Stimulated activated CD8-positive, alpha-beta memory T cell treated with anti-CD3 and anti-CD28 coated beads, Interleukin-4, amount 100 ng/mL, for 48 hours (primary cell): ENCODE data around the gene BACE1-AS.

Experiments used
- DNase-seq: peaks from one replicate; pipeline ENCODE4 v3.0.0-alpha.2; 2020

Gene BACE1-AS

DNA sequence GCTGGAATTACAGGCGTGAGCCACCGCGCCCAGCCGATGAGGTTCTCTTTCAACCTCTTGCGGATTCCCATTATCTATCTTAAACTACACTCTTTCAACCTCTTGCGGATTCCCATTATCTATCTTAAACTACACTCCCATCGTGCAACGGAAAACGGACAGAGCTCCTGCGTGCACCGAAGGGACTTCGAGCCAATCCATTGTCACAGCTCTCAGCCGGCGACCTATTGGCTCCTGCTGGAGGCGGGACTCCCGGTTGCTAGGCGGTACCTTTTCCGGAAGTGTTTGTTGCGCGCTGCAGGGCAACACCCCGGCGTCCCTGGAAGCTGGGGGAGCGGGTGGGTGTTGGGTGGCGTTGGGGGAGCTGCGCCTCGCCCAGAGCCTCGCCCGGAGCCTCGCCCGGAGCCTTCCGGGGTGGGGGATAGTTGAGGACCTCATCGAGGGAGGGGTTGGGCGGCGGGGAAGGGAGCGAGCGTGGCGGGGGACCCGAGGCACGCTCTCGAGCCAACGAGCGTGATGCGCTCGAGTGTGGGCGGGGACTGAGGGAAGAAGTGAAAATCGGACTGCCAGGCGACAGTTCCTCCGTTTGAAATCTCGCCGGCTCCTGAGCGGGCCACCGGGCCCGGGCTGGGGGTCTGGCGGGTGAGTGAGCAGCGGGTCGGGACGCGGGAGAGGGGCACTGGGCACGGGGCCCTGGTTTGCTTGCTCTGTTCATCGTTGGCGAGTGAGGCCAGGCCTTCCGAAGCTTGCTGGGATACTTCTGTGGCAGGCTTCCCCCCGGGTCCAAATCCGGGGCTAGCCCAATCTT lies 36.6 kb downstream of the BACE1-AS start, which contains the start of gene CEP164:
Gene CEP164, plus strand, starts transcription at position 288 of the 808 bp plus-strand sequence. CDS start 10,733 bp downstream, outside the sequence.
- peak; percentile 95 for DNase-seq

DNA sequence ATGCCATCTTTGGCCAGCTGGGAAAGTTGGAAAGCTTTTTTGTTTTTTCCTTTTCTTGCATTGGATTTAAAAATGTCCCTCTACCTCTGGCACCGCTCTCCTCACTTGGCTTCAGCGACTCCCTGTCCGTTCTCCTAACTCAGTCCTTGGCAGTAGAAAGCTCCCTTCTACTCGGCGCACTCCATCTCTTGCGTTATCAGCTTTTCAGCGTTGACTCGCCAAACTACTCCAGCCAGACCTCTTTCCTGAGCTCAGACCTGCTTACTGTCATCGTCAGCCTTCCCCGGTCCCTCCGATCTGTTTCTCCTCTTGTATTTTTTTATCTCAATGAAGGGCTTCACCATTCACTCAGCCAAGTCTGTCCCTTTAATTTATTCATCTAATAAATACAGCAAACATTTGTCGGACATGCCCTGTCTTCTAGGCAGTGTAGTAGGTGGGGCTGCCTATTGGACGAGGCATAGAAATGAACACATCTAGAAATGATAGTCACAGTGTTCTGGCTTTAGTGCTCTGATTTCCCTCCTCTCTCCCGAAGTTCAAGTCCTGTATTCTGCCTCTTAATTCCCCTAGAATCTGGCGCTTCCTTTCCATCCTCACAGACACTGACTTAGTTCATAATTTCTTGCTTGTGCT lies 37.3 kb downstream of the BACE1-AS start:
- no peak for DNase-seq

DNA sequence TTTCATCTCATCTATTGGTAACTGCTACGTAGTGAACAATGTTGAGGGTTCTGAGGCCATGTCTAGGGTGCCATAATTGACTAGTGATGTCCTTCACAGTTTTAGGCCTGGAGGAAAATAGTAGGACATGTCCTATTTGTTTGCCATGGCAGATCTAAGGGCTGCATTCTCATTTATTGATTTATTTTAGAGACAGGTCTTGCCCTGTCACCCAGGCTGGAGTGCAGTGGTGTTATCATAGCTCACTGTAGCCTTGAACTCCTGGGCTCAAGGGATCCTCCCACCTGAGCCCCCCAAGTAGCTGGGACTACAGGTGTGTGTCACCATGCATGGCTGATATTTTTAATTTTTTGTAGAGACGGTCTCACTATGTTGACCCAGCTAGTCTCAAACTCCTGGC lies 41.7 kb downstream of the BACE1-AS start:
- DNase-seq = no peak

DNA sequence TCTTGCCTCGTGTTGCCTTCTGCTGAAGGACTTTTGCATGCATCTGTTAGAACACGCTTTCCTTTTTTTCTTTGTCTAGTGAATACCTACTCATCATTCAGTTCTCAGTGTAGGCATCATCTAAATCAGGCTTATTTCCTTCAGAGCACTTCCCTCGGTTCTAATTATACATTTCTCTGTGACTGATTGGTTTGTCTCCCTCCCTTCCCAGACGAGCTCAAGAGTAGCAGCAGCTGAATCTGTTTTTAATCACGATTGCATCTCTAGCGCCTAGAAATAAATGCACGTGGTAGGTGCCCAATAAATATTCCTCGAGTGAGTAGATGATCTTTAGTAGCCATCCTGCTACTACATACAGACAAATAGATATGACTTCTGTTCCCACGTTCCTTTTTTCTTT lies 42.8 kb downstream of the BACE1-AS start:
- DNase-seq = no peak

DNA sequence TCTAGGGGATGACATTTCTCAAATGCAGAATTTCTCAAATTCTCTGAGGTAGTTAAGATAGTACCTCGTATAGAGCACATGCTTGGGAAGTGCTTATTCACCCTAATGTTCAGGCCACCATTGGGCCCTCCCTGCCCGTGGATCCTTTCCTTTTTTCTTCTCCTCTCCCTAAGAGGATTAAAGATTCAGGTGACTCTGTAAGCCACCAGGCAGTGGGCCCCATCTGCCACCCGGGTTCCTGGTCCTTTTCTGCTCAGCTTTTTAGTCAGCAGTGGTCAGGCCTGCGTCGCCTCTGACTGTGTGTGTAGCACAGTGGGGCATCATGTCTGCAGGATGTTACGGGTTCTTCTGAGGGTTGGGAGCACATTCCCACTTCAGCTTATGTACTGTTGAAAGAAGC lies 43.8 kb downstream of the BACE1-AS start:
- DNase-seq = no peak

DNA sequence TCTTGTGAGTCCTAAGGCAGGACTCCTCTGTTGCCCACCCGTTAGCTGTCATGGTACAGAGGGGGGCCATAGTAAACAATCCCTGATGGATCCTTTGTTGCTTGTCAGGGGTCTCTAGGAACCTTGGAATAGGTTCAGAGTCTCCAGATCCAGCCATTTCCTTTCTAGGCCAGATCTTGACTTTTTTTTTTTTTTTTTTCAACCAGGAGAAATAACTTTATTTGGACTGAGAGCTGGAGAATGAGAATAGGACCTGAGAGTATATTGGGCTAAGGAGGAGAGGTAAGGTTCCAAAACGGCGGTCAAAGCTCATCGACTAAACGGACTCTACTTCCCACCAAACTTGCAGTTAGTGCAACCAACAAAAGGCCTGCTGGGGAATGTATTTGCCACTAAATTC lies 44.3 kb downstream of the BACE1-AS start:
- DNase-seq = no peak

DNA sequence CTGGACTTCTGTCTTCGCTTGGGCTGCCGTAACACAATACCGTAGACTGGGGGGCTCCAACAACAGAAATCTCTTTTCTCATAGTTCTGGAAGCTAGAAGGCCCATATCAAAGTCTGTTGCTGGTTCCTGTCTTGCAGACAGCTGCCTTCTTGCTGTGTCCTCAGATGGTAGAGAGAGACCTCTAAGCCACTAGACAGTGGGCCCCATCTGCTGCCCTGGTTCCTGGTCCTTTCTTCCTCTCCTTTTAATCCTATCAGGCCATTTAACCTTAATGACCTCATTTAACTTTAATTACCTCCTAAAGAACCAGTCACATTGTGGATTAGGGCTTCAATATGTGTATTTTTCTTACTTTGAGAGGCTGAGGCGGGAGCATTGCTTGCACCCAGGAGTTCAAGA lies 45.9 kb downstream of the BACE1-AS start:
- no peak for DNase-seq
